NT2/D1 (cell line): ENCODE results near the gene SPG21.

Source experiments
- SUZ12 ChIP-seq: IDR thresholded peaks from 2 replicates; pipeline ENCODE4 v1.6.1; 2011; ENCODE audit not compliant: insufficient read length, insufficient read depth; ENCODE audit errors: extremely low read depth
- YY1 ChIP-seq: IDR thresholded peaks from 2 replicates; pipeline ENCODE4 v1.6.1; 2011; ENCODE audit not compliant: insufficient read length, insufficient read depth
- ZNF274 ChIP-seq: IDR thresholded peaks from 2 replicates; pipeline ENCODE4 v1.6.1; 2011; ENCODE audit warnings: mild to moderate bottlenecking, low read depth, low read length

- TF ChIP-seq ZNF274, result no peak
- TF ChIP-seq YY1, result no peak
- TF ChIP-seq SUZ12, result no peak
These were observed 35.3 kb downstream of the SPG21 start for GRCh38 chr15:64954395-64954794.
